Islet of Langerhans (tissue), 1 donor: ENCODE measurements around the gene PCTP.

Experiments
- FAIRE-seq: peaks from one replicate; lab custom pipeline; 2011; peaks lifted over from hg19 to GRCh38; lab: Jason Lieb, UNC

Gene PCTP

DNA sequence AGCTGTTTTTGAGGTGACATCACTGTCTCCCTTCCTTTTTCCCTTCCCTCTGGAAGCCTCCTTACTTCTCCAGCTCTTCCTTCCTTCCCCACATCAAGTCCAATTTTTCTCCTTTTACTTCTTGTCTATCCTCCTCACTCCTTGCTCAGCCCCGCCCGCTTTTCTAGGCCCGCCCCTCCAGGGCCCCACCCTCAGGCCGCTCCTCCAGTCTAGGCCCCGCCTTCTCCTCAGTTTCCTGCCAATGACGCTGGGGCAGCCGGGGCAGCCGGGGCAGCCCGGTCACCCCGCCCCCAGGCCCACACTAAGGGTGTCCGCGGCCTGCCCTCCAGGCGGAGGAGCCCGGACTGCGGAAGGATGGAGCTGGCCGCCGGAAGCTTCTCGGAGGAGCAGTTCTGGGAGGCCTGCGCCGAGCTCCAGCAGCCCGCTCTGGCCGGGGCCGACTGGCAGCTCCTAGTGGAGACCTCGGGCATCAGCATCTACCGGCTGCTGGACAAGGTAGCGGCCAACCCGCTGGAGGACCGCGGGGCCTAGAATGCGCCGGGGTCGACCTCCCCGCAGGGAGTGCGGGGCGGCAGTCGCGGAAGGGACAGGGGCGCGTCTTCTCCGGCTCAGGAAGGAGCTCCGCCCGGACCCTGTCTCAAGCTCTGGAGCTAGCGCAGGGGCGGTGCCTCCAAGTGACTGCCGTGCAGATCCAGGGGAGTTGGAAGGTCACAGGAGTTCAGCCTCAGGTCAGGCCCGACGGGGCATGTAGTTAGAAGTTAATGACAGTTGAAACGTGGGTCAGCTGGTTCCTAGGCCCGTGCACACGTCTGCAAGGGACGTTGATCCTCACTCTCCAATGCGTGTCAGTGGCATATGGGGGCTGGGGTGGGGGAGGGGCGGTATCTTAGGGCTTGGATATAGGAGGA is at the start of gene PCTP:
TSS of gene PCTP (plus strand) at position 302 of the 908 bp plus-strand sequence. CDS start at position 355, 53 bp downstream.
- FAIRE-seq: no peak

DNA sequence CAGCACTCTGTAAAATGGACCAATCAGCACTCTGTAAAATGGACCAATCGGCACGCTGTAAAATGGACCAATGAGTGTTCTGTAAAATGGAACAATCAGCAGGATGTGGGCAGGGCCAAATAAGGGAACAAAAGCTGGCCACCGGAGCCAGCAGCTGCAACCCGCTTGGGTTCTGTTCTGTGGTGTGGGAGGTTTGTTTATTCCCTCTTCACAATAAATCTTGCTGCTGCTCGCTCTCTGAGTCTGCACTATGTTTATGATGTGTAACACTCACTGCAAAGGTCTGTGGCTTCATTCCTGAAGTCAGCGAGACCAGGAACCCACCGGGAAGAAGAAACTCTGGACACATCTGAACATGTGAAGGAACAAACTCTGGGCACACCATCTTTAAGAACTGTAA is 48.7 kb upstream of the PCTP start:
- no peak for FAIRE-seq

- peak; percentile 47 for FAIRE-seq
These were observed 46.5 kb upstream of the PCTP start for GRCh38 chr17:55704401-55704800.

GRCh38 chr17:55705847-55706246 is 45.0 kb upstream of the PCTP start:
- peak; percentile 79 for FAIRE-seq

GRCh38 chr17:55706808-55707773 is 43.8 kb upstream of the PCTP start:
- no peak for FAIRE-seq

DNA sequence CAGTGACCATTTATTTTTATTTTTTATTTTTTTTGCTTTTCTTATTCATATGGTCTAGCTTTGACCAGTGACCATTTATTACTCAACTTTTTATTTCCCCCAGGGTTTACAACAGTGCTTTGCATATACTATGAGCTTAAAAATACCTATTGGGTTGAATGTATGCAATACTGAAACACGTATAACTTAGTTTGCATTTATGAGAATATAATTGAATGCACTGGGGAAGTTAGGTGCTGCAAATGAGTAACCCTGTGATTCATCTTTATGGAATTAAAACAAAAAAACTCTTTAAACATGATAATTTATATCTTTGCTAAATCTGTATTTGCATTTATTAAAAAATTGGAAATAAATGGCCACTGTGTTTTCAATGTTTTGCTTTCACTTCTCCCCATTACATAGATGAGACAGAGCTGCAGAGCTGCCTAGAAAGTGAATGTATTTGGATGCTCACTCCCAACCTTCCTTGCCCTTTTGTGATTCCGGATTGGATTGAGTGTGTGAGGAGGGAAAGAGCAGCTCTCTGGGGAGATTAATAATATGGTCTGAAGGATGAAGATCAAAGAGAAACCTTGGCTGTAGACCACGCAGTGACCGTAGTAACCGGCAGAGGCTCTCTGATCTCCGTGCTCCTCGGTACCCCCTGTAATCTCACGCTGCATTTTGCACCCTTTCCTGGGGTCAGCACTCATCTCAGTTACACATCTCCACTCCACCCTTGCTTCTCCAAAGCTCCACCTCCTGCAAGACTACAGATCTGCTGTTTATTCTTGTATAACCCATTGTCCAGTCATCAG is 42.5 kb upstream of the PCTP start:
- no peak for FAIRE-seq

GRCh38 chr17:55709440-55709839 is 41.4 kb upstream of the PCTP start:
- no peak for FAIRE-seq

GRCh38 chr17:55709984-55710383 is 40.9 kb upstream of the PCTP start:
- FAIRE-seq: no peak

- FAIRE-seq: no peak
These were observed 40.4 kb upstream of the PCTP start for GRCh38 chr17:55710410-55710809.

DNA sequence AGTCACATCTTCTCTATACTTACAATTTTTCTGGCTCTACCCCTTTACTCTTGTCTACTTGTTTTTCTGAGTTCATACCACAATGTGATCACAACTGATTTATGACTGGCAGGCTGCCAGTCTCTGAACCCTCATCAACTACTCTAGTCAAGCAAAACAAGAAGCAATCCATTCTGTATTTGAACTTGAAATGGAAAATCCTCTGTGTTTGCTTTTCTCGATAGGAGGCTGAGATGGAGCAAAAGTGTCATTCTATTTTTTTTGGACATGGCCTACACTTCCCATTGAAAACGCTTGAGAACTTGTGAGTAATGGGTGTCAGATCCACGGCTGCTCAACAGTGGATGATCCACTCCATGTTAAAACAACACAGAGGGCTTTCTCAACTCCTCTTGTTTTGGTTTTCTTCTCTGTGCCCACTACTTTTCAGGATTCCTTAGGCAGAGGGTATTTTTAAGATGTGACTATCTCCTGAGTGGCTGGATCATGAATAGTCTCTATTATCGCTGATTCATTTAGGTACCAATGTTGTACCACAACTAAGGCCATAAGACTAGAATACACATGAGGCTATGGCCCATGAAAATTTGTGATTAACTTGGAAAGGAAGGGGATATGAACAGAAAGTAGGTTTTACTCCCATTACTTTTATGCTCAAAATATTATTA is 39.9 kb upstream of the PCTP start:
- FAIRE-seq: no peak

- FAIRE-seq: no peak
These were observed 33.4 kb upstream of the PCTP start for GRCh38 chr17:55717432-55717831.

DNA sequence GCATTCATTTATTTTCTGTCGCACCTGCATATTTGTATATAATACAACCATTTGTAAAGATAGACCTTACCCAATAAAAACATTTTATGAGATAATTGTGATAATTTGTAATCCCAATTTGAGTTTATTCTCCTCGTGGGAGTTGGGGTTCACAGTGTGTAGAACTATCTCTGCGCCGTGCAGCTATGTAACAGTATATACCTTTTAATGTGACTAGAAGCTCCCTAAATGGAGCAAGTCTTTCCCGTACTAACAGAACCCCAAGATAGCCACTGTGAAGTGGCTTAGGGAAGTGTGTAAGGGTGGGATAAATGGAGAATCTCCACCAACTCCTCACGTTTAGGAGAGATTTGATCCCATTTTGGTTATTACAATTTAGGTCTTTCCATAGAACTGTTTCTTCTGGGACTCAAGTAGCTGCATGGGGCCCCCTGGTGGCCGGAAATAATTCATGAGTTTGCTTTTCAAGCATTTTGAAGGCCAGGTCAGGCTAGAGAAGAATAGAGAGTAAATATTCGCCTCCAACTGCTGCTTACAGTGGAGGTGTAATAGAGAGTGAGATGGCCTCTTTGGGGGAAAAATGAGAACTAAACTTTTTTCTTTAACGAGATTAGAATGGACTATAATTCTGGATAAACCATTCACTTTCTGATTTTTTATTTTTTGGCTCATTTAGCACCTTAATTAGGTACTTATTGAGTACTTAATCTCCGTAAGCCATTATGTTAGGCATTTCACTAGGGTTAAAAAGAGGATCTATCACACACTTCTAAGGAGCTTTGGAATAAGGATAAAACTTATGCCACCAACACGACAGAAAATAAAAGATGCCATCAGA is 32.7 kb upstream of the PCTP start:
- FAIRE-seq: peak; percentile 86

- FAIRE-seq: no peak
These were observed 29.7 kb upstream of the PCTP start for GRCh38 chr17:55720919-55721836.

- FAIRE-seq: no peak
These were observed 28.7 kb upstream of the PCTP start for GRCh38 chr17:55722016-55722736.

DNA sequence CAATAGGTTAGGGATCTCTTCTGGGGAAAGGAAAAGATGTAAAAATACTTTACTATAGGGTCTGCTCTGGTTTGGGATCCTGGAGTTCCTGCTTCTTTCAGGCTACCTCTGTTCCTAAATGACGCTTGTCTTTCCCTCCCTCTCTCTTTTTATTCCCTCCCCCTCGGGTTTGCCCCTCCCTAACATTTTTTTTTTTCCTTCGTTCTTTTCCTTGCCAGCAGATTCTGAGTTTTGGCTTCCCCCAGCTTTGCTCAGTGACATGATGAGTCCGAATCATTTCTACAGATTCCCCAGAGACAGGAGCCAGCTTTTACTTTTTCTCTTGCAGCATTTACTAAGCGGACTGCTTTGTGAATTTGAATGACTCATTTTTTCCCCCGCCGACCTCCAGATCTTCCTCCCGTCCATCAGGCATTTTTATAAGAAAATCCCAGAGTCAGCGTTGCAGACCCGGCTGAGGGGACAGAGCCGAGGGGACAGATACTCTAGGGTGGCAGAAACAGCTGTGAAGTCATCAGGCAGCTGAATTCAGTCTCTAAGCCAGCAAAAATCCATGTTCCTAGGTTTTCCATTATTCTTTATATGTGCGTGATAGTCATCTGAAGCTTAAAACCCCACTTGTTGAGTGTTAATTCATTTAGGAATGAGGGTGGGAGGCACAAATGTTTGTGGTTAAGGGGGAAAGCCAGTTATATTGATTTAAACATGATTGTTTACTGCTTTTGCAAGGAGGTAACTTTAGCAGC is 27.9 kb upstream of the PCTP start, which contains the start of gene TMEM100:
TSS of gene TMEM100 (minus strand) at position 123 of the 746 bp plus-strand sequence. CDS start 1,794 bp downstream, outside the sequence.
- FAIRE-seq: no peak

DNA sequence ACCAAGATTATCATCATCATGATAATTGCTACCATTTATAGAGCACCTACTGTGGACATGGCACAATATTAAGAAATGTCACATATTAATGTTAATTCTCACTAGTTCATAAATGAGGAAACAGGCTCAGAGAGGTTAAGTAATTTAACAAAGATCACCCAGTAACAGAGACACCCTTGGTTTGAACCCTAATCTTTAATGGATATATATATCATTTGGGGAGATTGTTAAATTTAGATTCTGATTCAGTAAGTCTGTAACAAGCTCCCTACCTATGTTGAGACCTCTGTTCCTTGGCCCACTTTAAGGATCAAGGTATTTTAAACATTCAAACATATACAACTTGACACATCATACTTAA is 27.4 kb upstream of the PCTP start:
- FAIRE-seq: no peak

GRCh38 chr17:55726440-55726839 is 24.4 kb upstream of the PCTP start:
- no peak for FAIRE-seq

- FAIRE-seq: no peak
These were observed 23.6 kb upstream of the PCTP start for GRCh38 chr17:55727275-55727674.
